RWPE2 (cell line): Measurements from ENCODE around the gene MAP4K3.

Source experiments
- ATAC-seq: fragments of 200-7000 bp; cut with Tn5 transposase; 3 replicates; pipeline ENCODE4 v1.9.1; 2021; ENCODE audit warnings: low read depth
- DNase-seq: peaks from one replicate; pipeline ENCODE4 v3.0.0-alpha.2; 2020; ENCODE audit warnings: low spot score
- H3K27ac ChIP-seq: fragments of 450-650 bp; 2 replicates; pipeline ENCODE4 v1.5.1; 2017; ENCODE audit warnings: mild to moderate bottlenecking; ENCODE audit not compliant: poor library complexity, severe bottlenecking
- H3K27me3 ChIP-seq: fragments of 250-450 bp; sonication (Bioruptor Pico); 2 replicates; pipeline ENCODE4 v1.5.1; 2021; ENCODE audit warnings: mild to moderate bottlenecking, moderate library complexity; ENCODE audit not compliant: insufficient read depth, poor library complexity, severe bottlenecking
- H3K36me3 ChIP-seq: fragments of 250-450 bp; sonication (Bioruptor Pico); 2 replicates; pipeline ENCODE4 v1.5.1; 2020; ENCODE audit warnings: low read depth, mild to moderate bottlenecking, moderate library complexity
- H3K4me1 ChIP-seq: fragments of 250-450 bp; sonication (Bioruptor Pico); 2 replicates; pipeline ENCODE4 v1.5.1; 2021; ENCODE audit warnings: mild to moderate bottlenecking, moderate library complexity; ENCODE audit not compliant: insufficient read depth, poor library complexity, severe bottlenecking
- H3K4me3 ChIP-seq: fragments of 250-450 bp; sonication (Bioruptor Pico); 2 replicates; pipeline ENCODE4 v1.5.1; 2021; ENCODE audit warnings: mild to moderate bottlenecking, moderate library complexity; ENCODE audit not compliant: severe bottlenecking
- H3K9me3 ChIP-seq: fragments of 250-450 bp; sonication (Bioruptor Pico); 2 replicates; pipeline ENCODE4 v1.5.1; 2021; ENCODE audit warnings: mild to moderate bottlenecking, moderate library complexity; ENCODE audit not compliant: severe bottlenecking
- CTCF ChIP-seq: fragments of 450-650 bp; IDR thresholded peaks from one replicate; pipeline ENCODE4 v1.5.1; 2017; ENCODE audit warnings: mild to moderate bottlenecking, moderate library complexity; ENCODE audit not compliant: poor library complexity, severe bottlenecking

MAP4K3 gene

GRCh38 chr2:39308778-39309177 lies 128.3 kb downstream of the MAP4K3 start:
- H3K4me3 ChIP-seq: no peak overlapping the region
- DNase-seq: no peak
- peaks cover 26% of the 10 kb centered on the region for H3K36me3 ChIP-seq
- H3K4me1 ChIP-seq: no peaks in the 10 kb centered on the region
- TF ChIP-seq CTCF: no peak
- H3K9me3 ChIP-seq: no peaks in the 10 kb centered on the region
- no peak for ATAC-seq
- H3K27me3 ChIP-seq: no peaks in the 10 kb centered on the region
- no peak overlapping the region for H3K27ac ChIP-seq

GRCh38 chr2:39306626-39307025 lies 130.5 kb downstream of the MAP4K3 start:
- Histone ChIP-seq H3K4me1 (no peaks in the 10 kb centered on the region), H3K9me3 (no peaks in the 10 kb centered on the region), H3K27me3 (no peaks in the 10 kb centered on the region), H3K36me3 (peaks cover 19% of the 10 kb centered on the region), H3K4me3 (no peak overlapping the region), H3K27ac (no peak overlapping the region)
- no peak for ATAC-seq
- no peak for TF ChIP-seq CTCF
- DNase-seq: no peak

GRCh38 chr2:39304729-39305128 lies 132.4 kb downstream of the MAP4K3 start:
- Histone ChIP-seq H3K27me3 (no peaks in the 10 kb centered on the region), H3K4me3 (no peak overlapping the region), H3K9me3 (no peaks in the 10 kb centered on the region), H3K4me1 (no peaks in the 10 kb centered on the region), H3K27ac (no peak overlapping the region), H3K36me3 (peaks cover 22% of the 10 kb centered on the region)
- no peak for ATAC-seq
- TF ChIP-seq CTCF: no peak
- no peak for DNase-seq

GRCh38 chr2:39304200-39304599 lies 132.9 kb downstream of the MAP4K3 start:
- TF ChIP-seq CTCF: no peak
- Histone ChIP-seq H3K4me3 (no peak overlapping the region), H3K27ac (no peak overlapping the region), H3K27me3 (no peaks in the 10 kb centered on the region), H3K4me1 (no peaks in the 10 kb centered on the region), H3K9me3 (no peaks in the 10 kb centered on the region), H3K36me3 (peaks cover 27% of the 10 kb centered on the region)
- no peak for DNase-seq
- ATAC-seq: no peak

GRCh38 chr2:39301352-39301751 lies 135.7 kb downstream of the MAP4K3 start:
- ATAC-seq: no peak
- no peak overlapping the region for H3K4me3 ChIP-seq
- no peak for TF ChIP-seq CTCF
- H3K4me1 ChIP-seq: no peaks in the 10 kb centered on the region
- no peak for DNase-seq
- no peak overlapping the region for H3K27ac ChIP-seq
- no peaks in the 10 kb centered on the region for H3K27me3 ChIP-seq
- no peaks in the 10 kb centered on the region for H3K9me3 ChIP-seq
- H3K36me3 ChIP-seq: peaks cover 17% of the 10 kb centered on the region
